ENCODE measurements around the gene MYBBP1A. TPM values are rescaled to one million over a fixed set of nuclear protein-coding genes. Genes with fewer than 3 reads are reported as not detected.
"Not testable (repeated sequence)": the region's sequence is repeated elsewhere in the genome, so short reads cannot be mapped to it uniquely, and the experiment has no call there.

The MYBBP1A gene
- total and polyA plus RNA-seq, 9 of the 15 experiments (the other 6 are each of a cell fraction or from before 2014, with no cell fraction given): 2.0 to 114 (median 47.2) TPM

- TF ChIP-seq, protein P1, sequence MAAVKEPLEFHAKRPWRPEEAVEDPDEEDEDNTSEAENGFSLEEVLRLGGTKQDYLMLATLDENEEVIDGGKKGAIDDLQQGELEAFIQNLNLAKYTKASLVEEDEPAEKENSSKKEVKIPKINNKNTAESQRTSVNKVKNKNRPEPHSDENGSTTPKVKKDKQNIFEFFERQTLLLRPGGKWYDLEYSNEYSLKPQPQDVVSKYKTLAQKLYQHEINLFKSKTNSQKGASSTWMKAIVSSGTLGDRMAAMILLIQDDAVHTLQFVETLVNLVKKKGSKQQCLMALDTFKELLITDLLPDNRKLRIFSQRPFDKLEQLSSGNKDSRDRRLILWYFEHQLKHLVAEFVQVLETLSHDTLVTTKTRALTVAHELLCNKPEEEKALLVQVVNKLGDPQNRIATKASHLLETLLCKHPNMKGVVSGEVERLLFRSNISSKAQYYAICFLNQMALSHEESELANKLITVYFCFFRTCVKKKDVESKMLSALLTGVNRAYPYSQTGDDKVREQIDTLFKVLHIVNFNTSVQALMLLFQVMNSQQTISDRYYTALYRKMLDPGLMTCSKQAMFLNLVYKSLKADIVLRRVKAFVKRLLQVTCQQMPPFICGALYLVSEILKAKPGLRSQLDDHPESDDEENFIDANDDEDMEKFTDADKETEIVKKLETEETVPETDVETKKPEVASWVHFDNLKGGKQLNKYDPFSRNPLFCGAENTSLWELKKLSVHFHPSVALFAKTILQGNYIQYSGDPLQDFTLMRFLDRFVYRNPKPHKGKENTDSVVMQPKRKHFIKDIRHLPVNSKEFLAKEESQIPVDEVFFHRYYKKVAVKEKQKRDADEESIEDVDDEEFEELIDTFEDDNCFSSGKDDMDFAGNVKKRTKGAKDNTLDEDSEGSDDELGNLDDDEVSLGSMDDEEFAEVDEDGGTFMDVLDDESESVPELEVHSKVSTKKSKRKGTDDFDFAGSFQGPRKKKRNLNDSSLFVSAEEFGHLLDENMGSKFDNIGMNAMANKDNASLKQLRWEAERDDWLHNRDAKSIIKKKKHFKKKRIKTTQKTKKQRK (IDR thresholded peaks at IDR 0.05; ENCODE audit: borderline replicate concordance, low read depth, low read length): no peak
- TF ChIP-seq JUND (IDR thresholded peaks at IDR 0.05; ENCODE audit: borderline replicate concordance, low read depth, low read length): no peak
- TF ChIP-seq JUND (tag; IDR thresholded peaks at IDR 0.05; ENCODE audit: borderline replicate concordance, low read depth, low read length): no peak
- peak; percentile 33 to 83; a peak in 3 of 4 replicates for TF ChIP-seq MAZ (CRISPR knock-in tag; conservative IDR thresholded peaks at IDR 0.05 in 1 of 2, IDR thresholded peaks at IDR 0.05 in 1 of 2)
- no peak for TF ChIP-seq ZSCAN29 (IDR thresholded peaks at IDR 0.05)
- TF ChIP-seq HNRNPK (IDR thresholded peaks at IDR 0.05; ENCODE audit: low read depth, low read length, poor library complexity, severe bottlenecking): no peak
- TF ChIP-seq ZNF263 (CRISPR knock-in tag; IDR thresholded peaks at IDR 0.05; ENCODE audit: borderline replicate concordance): no peak
- no peak for TF ChIP-seq POLR3G (IDR thresholded peaks at IDR 0.05; ENCODE audit: extremely low read depth, insufficient read length, insufficient replicate concordance)
- peak; percentile 84 for TF ChIP-seq LCOR (CRISPR knock-in tag; IDR thresholded peaks at IDR 0.05)
- TF ChIP-seq ZNF668 (CRISPR knock-in tag; IDR thresholded peaks at IDR 0.05): no peak
- TF ChIP-seq ZNF175 (CRISPR knock-in tag; IDR thresholded peaks at IDR 0.05; ENCODE audit: low read depth): no peak
- TF ChIP-seq MXI1 (IDR thresholded peaks at IDR 0.05; ENCODE audit: low read depth, low read length): peak; percentile 93
- TF ChIP-seq SIX5 (IDR thresholded peaks at IDR 0.05; ENCODE audit: borderline replicate concordance in 1 of 2, insufficient read depth in 1 of 2, low read depth in 1 of 2, low read length in 2 of 2): no peak
- TF ChIP-seq, protein P2, sequence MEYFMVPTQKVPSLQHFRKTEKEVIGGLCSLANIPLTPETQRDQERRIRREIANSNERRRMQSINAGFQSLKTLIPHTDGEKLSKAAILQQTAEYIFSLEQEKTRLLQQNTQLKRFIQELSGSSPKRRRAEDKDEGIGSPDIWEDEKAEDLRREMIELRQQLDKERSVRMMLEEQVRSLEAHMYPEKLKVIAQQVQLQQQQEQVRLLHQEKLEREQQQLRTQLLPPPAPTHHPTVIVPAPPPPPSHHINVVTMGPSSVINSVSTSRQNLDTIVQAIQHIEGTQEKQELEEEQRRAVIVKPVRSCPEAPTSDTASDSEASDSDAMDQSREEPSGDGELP (CRISPR knock-in tag; IDR thresholded peaks at IDR 0.05; ENCODE audit: borderline replicate concordance): peak; percentile 83
- no peak for TF ChIP-seq NFE2L1 (tag; IDR thresholded peaks at IDR 0.05; ENCODE audit: borderline replicate concordance, low read depth)
- TF ChIP-seq XRCC5 (IDR thresholded peaks at IDR 0.05; ENCODE audit: low read depth, low read length): no peak
Measured at GRCh38 chr17:4554997-4555799, at the start of gene MYBBP1A (continued).

GRCh38 chr17:4604736-4605135 lies 49.6 kb upstream of the MYBBP1A start:
- BruUV-seq (replicated peaks); in situ Hi-C loops (cut with MboI); H3K9me1 ChIP-seq (ENCODE audit: control insufficient read depth, insufficient read depth, low read length); H4K20me1 ChIP-seq (replicated peaks; ENCODE audit: control insufficient read depth, insufficient read depth, low read length); H2AFZ ChIP-seq (ENCODE audit: low read depth, low read length); ATAC-seq; H3K9me3 ChIP-seq (replicated peaks; ENCODE audit: control insufficient read depth, insufficient read depth, low read depth, low read length); H3K4me2 ChIP-seq (ENCODE audit: insufficient read depth, low read length); H3K27ac ChIP-seq (ENCODE audit: extremely low read depth, low read depth, low read length); H3K79me2 ChIP-seq (ENCODE audit: control insufficient read depth, insufficient read depth, low read length); FAIRE-seq; H3K4me3 ChIP-seq; H3K9ac ChIP-seq (ENCODE audit: insufficient read depth in 1 of 2, low read depth in 2 of 2, low read length in 2 of 2); H3K36me3 ChIP-seq (ENCODE audit: control insufficient read depth, insufficient read depth, low read length); DNase-seq (ENCODE audit: extremely low read depth in 1 of 4, low spot score in 3 of 4); intact Hi-C loops (cut with micrococcal nuclease): not testable (repeated sequence)
- ChIA-PET CTCF (ENCODE audit: low intra/inter-chr PET ratio) (interaction anchor here (0.7 kb wide), 1 partner anchor 21 kb away, joined by 3 read pairs; no protein-coding TSS in a partner anchor), POLR2A (interaction anchor here (0.5 kb wide), 1 partner anchor 51 kb away, joined by 4 read pairs; no protein-coding TSS in a partner anchor)
- Histone ChIP-seq H3K27me3 (ENCODE audit: control insufficient read depth in 2 of 2, insufficient read depth in 2 of 2, low read length in 2 of 2) (peaks cover 18 to 59% of the 10 kb centered on the region in 2 experiments), H3K4me1 (replicated peaks in 1 of 2; ENCODE audit: control insufficient read depth in 2 of 2, insufficient read depth in 2 of 2, low read length in 2 of 2) (peaks cover 3 to 11% of the 10 kb centered on the region in 2 experiments; a peak in 3 of 5 replicates)
- WGBS (ENCODE audit: insufficient coverage, low coverage, missing lambda C conversion rate): 7% methylated on average over 8 of the region's 11 CpGs

All from K562 (cell line).